ENCODE results near the gene TMEM98. TPM values are rescaled to one million over a fixed set of nuclear protein-coding genes. Genes with fewer than 3 reads are reported as not detected.

Gene TMEM98
- total RNA-seq, 2 experiments from 2014 or later, result 0.41 to 0.77 TPM

DNA sequence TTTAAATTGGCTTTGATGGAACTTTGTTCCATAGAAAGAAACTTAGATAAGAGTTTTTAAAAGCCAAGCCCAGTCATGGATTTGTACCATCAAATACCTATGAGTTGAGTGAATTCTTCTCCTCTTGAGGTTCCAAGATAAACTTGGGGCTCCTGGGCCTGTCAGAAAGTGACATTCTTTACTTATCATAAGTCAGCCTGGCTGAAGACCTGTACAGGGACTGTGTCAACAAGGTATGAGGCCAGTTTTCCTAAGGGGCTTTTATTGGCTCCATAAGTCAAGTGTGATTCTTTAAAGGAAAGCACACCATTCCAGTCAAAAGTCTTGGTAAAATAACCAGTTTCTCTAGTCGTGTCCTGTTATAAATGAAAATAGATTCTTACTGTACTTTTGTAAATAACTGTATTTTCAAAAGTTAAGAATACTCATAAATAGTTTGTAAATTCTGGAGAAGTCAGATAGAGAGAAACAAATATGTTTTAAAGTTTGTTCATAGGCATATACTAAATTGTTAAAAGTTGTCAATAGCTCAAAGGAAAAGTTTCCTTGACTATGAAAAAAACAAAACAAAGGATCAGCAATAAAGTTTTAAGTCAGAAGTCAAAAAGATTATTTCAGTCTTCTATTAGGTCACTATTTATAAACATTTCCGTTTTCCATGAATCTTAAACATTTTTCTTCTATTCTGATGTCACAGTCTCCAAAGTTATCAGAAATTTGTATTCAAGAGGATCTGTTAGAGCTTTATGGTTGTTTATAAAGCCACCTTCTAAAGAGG is 28.5 kb upstream of the TMEM98 start:
- Mint-ChIP-seq H3K36me3 (ENCODE audit: low read depth) (no peaks in the 10 kb centered on the region), H3K27me3 (peaks cover 13% of the 10 kb centered on the region), H3K9me3 (ENCODE audit: low read depth) (no peaks in the 10 kb centered on the region), H3K4me3 (no peak overlapping the region), H3K27ac (no peak overlapping the region), H3K4me1 (peaks cover 9% of the 10 kb centered on the region)
- DNase-seq, result no peak
- CTCF ChIA-PET, result interaction anchor here (1.2 kb wide), 1 partner anchor 22 kb away, joined by 4 read pairs; no protein-coding TSS in a partner anchor
- ATAC-seq, result no peak
- intact Hi-C loops (cut with DNase I, micrococcal nuclease), result loop anchor here in 1 of 2 experiments (5.0 kb wide), 1 partner anchor 122 kb away; no protein-coding TSS in a partner anchor
- POLR2A ChIA-PET, result no interaction called here

DNA sequence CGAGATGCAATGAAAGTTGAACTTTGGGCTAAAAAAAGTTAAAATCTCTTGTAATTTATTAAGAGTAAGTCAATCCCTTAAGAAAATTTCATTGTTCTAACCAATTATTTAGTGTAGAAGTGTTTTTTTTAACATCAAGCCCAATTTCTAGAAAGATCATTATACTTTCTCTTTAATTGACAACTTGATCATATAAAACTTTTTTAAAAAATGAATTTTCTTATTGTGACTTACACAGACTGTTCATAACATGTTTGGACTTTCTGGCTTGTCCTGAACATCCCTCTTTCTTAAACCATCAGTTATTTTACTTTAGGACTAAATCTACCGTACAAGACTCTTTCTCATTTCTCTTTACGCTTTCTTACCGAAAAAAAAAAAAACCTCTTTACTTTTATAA is 26.2 kb upstream of the TMEM98 start:
- ATAC-seq (no peak), DNase-seq (no peak)
- Mint-ChIP-seq H3K36me3 (ENCODE audit: low read depth) (no peaks in the 10 kb centered on the region), H3K27me3 (peaks cover 30% of the 10 kb centered on the region), H3K27ac (no peak overlapping the region), H3K4me1 (peaks cover 10% of the 10 kb centered on the region), H3K9me3 (ENCODE audit: low read depth) (no peaks in the 10 kb centered on the region), H3K4me3 (no peak overlapping the region)
- intact Hi-C loops (cut with DNase I, micrococcal nuclease), result loop anchor here in 1 of 2 experiments (2.0 kb wide), 1 partner anchor 25 kb away; the partner anchor contains the start of gene MYO1D
- POLR2A ChIA-PET, result no interaction called here
- CTCF ChIA-PET, result no interaction called here

DNA sequence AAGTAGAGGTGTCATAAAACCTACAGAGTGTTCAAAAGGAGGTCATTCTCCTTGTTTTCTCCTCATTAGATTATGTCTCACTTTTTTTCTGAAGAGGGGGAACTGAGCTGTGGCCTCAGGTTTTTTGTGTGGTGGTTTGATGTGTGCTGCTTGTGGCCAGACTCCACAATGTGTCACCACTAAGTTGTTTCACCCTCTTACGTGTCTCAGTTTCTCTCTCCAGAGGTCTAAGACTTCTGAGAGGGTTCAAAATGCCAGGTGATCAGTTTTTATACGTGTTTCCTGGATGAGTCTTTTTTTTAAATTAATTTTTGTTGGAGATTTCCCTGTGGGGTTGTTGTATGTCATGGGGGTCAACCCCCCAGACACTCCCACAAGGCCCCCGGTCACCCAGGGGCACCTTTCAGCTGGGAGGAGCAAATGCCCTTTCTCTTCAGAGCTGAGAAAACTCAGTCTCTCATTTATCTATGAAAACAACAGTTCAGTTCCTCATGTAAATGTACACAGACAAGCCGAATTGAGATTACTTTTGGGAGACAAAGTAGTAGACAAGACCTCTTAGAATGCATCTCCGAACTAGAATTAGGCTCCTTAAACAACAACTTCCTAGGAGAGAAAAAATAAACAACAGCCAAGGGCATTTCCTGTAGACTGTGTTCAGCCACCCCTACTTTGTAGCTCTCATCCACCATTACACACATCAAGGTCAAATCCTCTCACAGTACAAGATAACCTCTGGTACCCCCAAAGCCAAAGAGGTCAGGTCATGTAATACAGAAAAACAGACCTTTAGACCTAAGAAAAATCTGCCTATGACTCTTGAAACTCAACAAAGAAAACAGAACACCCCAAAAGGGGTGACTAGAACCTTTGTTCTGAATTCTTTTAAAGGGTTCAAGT is 23.9 kb upstream of the TMEM98 start:
- ChIA-PET POLR2A (no interaction called here), CTCF (interaction anchor here (1.4 kb wide), 1 partner anchor 121 kb away, joined by 3 read pairs; no protein-coding TSS in a partner anchor)
- H3K27ac Mint-ChIP-seq, result no peak overlapping the region

DNA sequence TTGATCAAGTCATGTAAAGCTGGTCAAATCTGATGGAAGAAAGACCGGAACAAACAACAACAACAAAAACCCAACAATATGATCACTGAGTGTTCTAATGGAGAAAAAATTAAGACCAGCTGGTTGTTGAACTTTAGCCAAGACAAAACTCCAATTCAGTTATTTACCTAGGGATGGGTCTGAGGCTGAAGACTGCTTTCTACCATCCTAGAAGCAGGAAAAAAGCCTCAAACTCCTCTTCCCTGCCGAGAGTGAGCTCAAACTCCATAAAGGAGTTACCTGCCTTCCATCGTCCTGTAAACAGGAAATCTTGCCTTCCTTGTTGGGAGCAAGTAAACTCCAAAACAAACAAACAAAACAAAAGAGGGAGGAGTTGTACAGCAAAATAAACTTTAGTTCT is 23.1 kb upstream of the TMEM98 start:
- DNase-seq, result no peak
- Mint-ChIP-seq H3K9me3 (ENCODE audit: low read depth) (no peaks in the 10 kb centered on the region), H3K36me3 (ENCODE audit: low read depth) (no peaks in the 10 kb centered on the region), H3K27me3 (peaks cover 19% of the 10 kb centered on the region), H3K4me1 (peaks cover 10% of the 10 kb centered on the region), H3K27ac (no peak overlapping the region), H3K4me3 (no peak overlapping the region)
- ChIA-PET CTCF (interaction anchor here (1.2 to 1.4 kb wide), 2 partner anchors 32 to 122 kb away, joined by 3 read pairs; no protein-coding TSS in a partner anchor), POLR2A (no interaction called here)
- intact Hi-C loops (cut with DNase I, micrococcal nuclease), result no loop called here
- no peak for ATAC-seq

More for the DNA sequence above, 23.9 kb upstream of the TMEM98 start:
- H3K4me3 Mint-ChIP-seq, result no peak overlapping the region
- no peaks in the 10 kb centered on the region for H3K36me3 Mint-ChIP-seq (ENCODE audit: low read depth)
- H3K27me3 Mint-ChIP-seq, result peaks cover 19% of the 10 kb centered on the region
- intact Hi-C loops (cut with DNase I, micrococcal nuclease), result loop anchor here in 1 of 2 experiments (2.0 kb wide), 1 partner anchor 27 kb away; the partner anchor contains the start of gene MYO1D
- no peaks in the 10 kb centered on the region for H3K9me3 Mint-ChIP-seq (ENCODE audit: low read depth)
- DNase-seq, result peak; percentile 43
- peak; percentile 78 for ATAC-seq
- H3K4me1 Mint-ChIP-seq, result peaks cover 10% of the 10 kb centered on the region

DNA sequence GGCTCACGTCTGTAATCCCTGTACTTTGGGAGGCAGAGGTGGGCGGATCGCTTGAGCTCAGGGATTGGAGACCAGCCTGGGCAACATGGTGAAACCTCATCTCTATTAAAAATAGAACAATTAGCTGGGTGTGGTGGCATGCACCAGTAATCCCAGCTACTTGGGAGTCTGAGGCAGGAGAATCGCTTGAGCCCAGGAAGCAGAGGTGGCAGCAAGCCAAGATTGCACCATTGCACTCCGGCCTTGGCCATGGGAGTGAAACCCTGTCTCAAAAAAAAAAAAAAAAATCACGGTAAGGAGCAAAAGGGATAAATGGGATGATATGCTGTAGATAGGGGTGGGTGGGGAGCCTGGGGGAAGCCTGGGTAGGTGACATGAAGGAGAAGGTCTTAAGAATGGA is 20.4 kb upstream of the TMEM98 start:
- peaks cover 20% of the 10 kb centered on the region for H3K27me3 Mint-ChIP-seq
- intact Hi-C loops (cut with DNase I, micrococcal nuclease), result no loop called here
- no peaks in the 10 kb centered on the region for H3K9me3 Mint-ChIP-seq (ENCODE audit: low read depth)
- ChIA-PET POLR2A (no interaction called here), CTCF (interaction anchor here (3.5 kb wide), 1 partner anchor 31 kb away, joined by 17 read pairs; the partner anchor contains the start of gene MYO1D)
- no peak for DNase-seq
- H3K36me3 Mint-ChIP-seq (ENCODE audit: low read depth), result no peaks in the 10 kb centered on the region
- no peak overlapping the region for H3K4me3 Mint-ChIP-seq
- H3K27ac Mint-ChIP-seq, result no peak overlapping the region
- no peak for ATAC-seq
- peaks cover 10% of the 10 kb centered on the region for H3K4me1 Mint-ChIP-seq

DNA sequence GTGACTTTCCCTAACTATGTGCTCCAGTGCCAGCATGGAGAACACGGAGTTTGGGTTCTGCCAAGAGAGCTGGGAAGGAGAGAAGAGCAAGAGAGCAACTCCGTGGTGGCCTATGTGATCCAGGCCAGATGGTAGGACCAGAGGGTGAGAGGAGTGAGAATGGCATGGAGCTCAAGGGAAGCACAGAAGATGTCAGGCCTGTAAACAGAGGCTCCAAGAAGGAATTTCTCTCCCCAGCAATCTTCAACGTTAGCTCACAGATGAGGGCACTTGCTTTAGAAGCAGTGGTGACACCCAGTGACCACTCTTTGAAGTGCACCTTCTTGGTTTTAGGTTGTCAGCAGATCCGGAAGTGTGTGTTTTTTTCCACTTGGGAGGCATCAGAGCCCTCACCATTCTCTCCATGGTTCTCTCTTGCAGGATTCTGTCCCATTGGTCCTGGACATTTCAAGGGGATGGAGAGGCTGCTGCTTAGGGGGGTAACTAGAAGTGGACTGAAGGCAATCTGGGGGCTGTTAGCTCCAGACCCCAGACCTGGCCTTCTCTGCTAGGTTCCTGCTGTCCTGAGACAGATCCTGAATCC is 18.1 kb upstream of the TMEM98 start:
- no peaks in the 10 kb centered on the region for H3K9me3 Mint-ChIP-seq (ENCODE audit: low read depth)
- POLR2A ChIA-PET, result no interaction called here
- peak; percentile 79 for DNase-seq
- intact Hi-C loops (cut with DNase I, micrococcal nuclease), result loop anchor here (1.0 kb wide), 2 partner anchors 33 to 127 kb away; partner anchors contain the start of gene MYO1D (in 2 of the 2)
- H3K36me3 Mint-ChIP-seq (ENCODE audit: low read depth), result no peaks in the 10 kb centered on the region
- H3K27ac Mint-ChIP-seq, result no peak overlapping the region
- peak; percentile 71 for ATAC-seq
- H3K27me3 Mint-ChIP-seq, result peaks cover 20% of the 10 kb centered on the region
- no peak overlapping the region for H3K4me3 Mint-ChIP-seq
- CTCF ChIA-PET, result interaction anchor here (0.5 to 7.3 kb wide), 18 partner anchors 10 to 817 kb away, joined by 3 to 44 read pairs (median 4); partner anchors contain the start of genes MYO1D and TMEM98
- peaks cover 9% of the 10 kb centered on the region for H3K4me1 Mint-ChIP-seq

DNA sequence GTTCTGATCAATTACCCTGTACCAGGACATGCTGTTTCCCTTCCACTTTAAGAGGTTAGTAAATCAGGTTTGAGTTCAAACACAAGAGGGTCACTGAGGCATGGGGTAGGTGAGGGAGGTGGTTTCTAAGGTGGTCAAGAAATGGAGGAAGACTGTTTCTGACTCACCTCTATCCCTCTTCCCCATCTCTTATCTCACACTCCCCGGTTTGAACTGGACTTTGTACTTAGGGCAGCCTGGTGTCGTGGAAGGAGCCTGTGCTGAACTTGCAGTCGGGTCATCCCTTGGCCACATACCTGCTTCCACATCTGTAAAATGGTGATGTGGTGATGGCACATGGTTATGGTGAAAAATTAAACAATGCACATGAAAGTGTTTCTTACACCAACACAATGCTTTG is 17.2 kb upstream of the TMEM98 start:
- Mint-ChIP-seq H3K27me3 (peaks cover 14% of the 10 kb centered on the region), H3K4me3 (no peak overlapping the region), H3K27ac (no peak overlapping the region), H3K36me3 (ENCODE audit: low read depth) (no peaks in the 10 kb centered on the region), H3K9me3 (ENCODE audit: low read depth) (no peaks in the 10 kb centered on the region), H3K4me1 (peaks cover 16% of the 10 kb centered on the region)
- intact Hi-C loops (cut with DNase I, micrococcal nuclease), result loop anchor here (1.0 kb wide), 2 partner anchors 33 to 127 kb away; partner anchors contain the start of gene MYO1D (in 2 of the 2)
- no peak for DNase-seq
- ChIA-PET CTCF (interaction anchor here (0.6 to 7.3 kb wide), 5 partner anchors 34 to 133 kb away, joined by 3 to 44 read pairs (median 9); partner anchors contain the start of gene MYO1D), POLR2A (no interaction called here)
- ATAC-seq, result no peak

DNA sequence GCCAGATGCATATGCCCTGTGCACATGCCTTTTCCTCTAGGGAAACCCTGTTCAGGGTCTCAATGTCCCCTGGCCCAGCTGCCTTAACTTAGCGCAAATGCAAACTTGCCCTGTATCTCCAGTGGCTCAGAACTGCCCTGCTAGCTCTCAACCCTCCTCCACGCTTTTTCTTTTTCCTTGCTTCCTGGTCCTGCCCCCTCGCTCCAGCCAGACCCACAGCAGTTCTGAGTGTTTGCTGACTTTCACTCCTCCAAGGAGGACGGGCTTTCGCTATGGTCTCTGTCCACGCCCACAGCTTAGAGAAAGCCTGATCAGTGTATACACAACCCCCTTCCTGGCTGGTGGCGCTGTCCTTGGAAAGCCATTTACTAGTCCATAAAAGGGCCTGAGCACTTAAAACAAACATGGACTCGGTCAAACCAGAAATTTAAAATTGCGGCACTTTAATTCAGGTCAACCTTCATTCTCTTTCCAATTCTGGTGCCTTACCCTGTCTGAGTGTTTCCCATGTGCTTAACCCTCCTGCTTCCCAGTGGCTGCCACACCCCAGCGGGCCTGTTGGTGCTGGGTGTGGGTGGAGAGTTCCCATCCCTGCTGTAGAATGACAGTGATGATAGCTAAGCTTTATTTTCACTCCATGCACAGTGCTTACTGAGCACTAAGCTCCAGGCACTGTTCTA is 15.6 kb upstream of the TMEM98 start:
- no peak overlapping the region for H3K4me3 Mint-ChIP-seq
- ChIA-PET CTCF (interaction anchor here (0.6 to 7.3 kb wide), 6 partner anchors 35 to 253 kb away, joined by 3 to 44 read pairs (median 4); partner anchors contain the start of gene MYO1D), POLR2A (no interaction called here)
- ATAC-seq, result no peak
- H3K9me3 Mint-ChIP-seq (ENCODE audit: low read depth), result no peaks in the 10 kb centered on the region
- peaks cover 17% of the 10 kb centered on the region for H3K4me1 Mint-ChIP-seq
- no peak for DNase-seq
- H3K27ac Mint-ChIP-seq, result no peak overlapping the region
- intact Hi-C loops (cut with DNase I, micrococcal nuclease), result no loop called here
- H3K27me3 Mint-ChIP-seq, result peaks cover 8% of the 10 kb centered on the region
- H3K36me3 Mint-ChIP-seq (ENCODE audit: low read depth), result no peaks in the 10 kb centered on the region

DNA sequence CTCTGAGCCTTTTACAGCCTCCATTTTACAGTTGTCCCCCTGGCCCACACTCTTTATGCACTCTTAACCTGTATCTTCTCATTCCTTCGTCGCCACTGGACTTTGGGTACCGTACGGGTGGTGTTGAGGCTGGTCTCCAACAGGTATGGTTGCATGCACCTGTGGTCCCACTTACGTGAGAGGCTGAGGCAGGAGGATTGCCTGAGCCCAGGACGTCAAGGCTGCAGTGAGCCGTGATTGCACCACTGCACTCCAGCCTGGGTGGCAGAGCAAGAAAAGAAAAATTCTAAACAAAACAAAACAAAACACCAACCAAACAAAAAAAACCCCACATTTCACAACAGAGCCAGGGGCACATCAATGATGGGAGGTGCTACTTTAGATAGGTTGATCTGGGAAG is 14.4 kb upstream of the TMEM98 start:
- Mint-ChIP-seq H3K9me3 (ENCODE audit: low read depth) (no peaks in the 10 kb centered on the region), H3K4me3 (no peak overlapping the region), H3K4me1 (peaks cover 17% of the 10 kb centered on the region), H3K27me3 (peaks cover 8% of the 10 kb centered on the region), H3K27ac (no peak overlapping the region), H3K36me3 (ENCODE audit: low read depth) (no peaks in the 10 kb centered on the region)
- intact Hi-C loops (cut with DNase I, micrococcal nuclease), result no loop called here
- ATAC-seq, result no peak
- ChIA-PET CTCF (interaction anchor here (1.0 to 7.3 kb wide), 3 partner anchors 22 to 132 kb away, joined by 5 to 44 read pairs (median 12); partner anchors contain the start of gene MYO1D), POLR2A (no interaction called here)
- DNase-seq, result no peak

DNA sequence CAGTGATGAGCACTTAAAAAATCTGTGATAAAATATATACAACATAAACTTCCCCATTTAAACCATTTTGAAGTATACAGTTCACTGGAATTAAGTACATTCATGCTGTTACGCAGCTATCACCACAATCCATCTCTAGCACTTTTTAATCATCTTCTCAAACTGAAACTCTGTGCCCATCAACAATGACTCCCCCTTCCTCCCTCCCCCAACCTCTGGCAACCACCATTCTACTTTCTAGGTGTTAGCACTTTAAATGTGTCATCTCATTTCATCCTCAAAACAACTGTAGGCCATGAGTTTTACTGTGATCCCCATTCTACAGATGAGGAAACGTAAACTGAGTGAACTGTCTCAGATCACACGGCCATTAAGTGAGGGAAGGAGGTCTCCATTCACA is 13.8 kb upstream of the TMEM98 start:
- Mint-ChIP-seq H3K9me3 (ENCODE audit: low read depth) (no peaks in the 10 kb centered on the region), H3K4me3 (no peak overlapping the region), H3K4me1 (peaks cover 17% of the 10 kb centered on the region), H3K27me3 (peaks cover 8% of the 10 kb centered on the region), H3K36me3 (ENCODE audit: low read depth) (no peaks in the 10 kb centered on the region), H3K27ac (peak overlapping the region; percentile 17)
- ATAC-seq, result peak; percentile 83
- POLR2A ChIA-PET, result no interaction called here
- CTCF ChIA-PET, result interaction anchor here (1.0 to 7.3 kb wide), 5 partner anchors 22 to 166 kb away, joined by 3 to 44 read pairs (median 10); partner anchors contain the start of gene MYO1D
- DNase-seq, result peak; percentile 56
- intact Hi-C loops (cut with DNase I, micrococcal nuclease), result loop anchor here in 1 of 2 experiments (1.0 kb wide), 1 partner anchor 37 kb away; the partner anchor contains the start of gene MYO1D
